ENCODE measurements around the gene HMGXB3. TPM values are rescaled to one million over a fixed set of nuclear protein-coding genes. Genes with fewer than 3 reads are reported as not detected.

Gene HMGXB3
- total RNA-seq, 4 donors from 2014 or later, result 17.4 to 26.5 (median 23.1) TPM

- no peak for DNase-seq (ENCODE audit: extremely low spot score)
- H3K4me1 ChIP-seq, result no peaks in the 10 kb centered on the region
- no peaks in the 10 kb centered on the region for H3K9me3 ChIP-seq
- no peak overlapping the region for H3K27ac ChIP-seq (replicated peaks in 1 of 4)
- H3K27me3 ChIP-seq, result no peaks in the 10 kb centered on the region
- no peak for TF ChIP-seq EP300 (IDR thresholded peaks at IDR 0.05)
- no peak for TF ChIP-seq CTCF (IDR thresholded peaks at IDR 0.05)
- WGBS, result 78% methylated on average over 7 of the region's 14 CpGs
- peaks cover 53 to 72% (median 71%) of the 10 kb centered on the region in 4 donors for H3K36me3 ChIP-seq
- intact Hi-C loops (cut with DNase I), result no loop called here
- no peak overlapping the region for H3K4me3 ChIP-seq
These were observed 53.3 kb downstream of the HMGXB3 start for GRCh38 chr5:150053713-150054392.

GRCh38 chr5:150054569-150054968, 54.0 kb downstream of the HMGXB3 start:
- Histone ChIP-seq H3K27ac (replicated peaks in 1 of 4) (no peak overlapping the region), H3K4me1 (no peaks in the 10 kb centered on the region), H3K4me3 (no peak overlapping the region), H3K9me3 (no peaks in the 10 kb centered on the region), H3K36me3 (peaks cover 46 to 65% (median 64%) of the 10 kb centered on the region in 4 donors), H3K27me3 (no peaks in the 10 kb centered on the region)
- WGBS, result 94% methylated on average over 2 of the region's 2 CpGs
- DNase-seq (ENCODE audit: extremely low spot score), result no peak
- intact Hi-C loops (cut with DNase I), result no loop called here
- no peak for TF ChIP-seq EP300 (IDR thresholded peaks at IDR 0.05)
- TF ChIP-seq POLR2AphosphoS5 (IDR thresholded peaks at IDR 0.05), result no peak
- TF ChIP-seq CTCF (IDR thresholded peaks at IDR 0.05), result no peak
- TF ChIP-seq POLR2A (IDR thresholded peaks at IDR 0.05; ENCODE audit: low read depth), result no peak

GRCh38 chr5:150055326-150056074, 55.0 kb downstream of the HMGXB3 start:
- TF ChIP-seq POLR2AphosphoS5 (IDR thresholded peaks at IDR 0.05) (no peak), CTCF (IDR thresholded peaks at IDR 0.05) (no peak)
- Histone ChIP-seq H3K27ac (replicated peaks in 1 of 4) (no peak overlapping the region), H3K4me3 (no peak overlapping the region), H3K4me1 (no peaks in the 10 kb centered on the region), H3K27me3 (no peaks in the 10 kb centered on the region), H3K36me3 (peaks cover 37 to 56% (median 54%) of the 10 kb centered on the region in 4 donors), H3K9me3 (no peaks in the 10 kb centered on the region)
- intact Hi-C loops (cut with DNase I), result no loop called here
- no peak for DNase-seq (ENCODE audit: extremely low spot score)
- 89% methylated on average over 12 of the region's 14 CpGs for WGBS

GRCh38 chr5:150056075-150056443, 55.5 kb downstream of the HMGXB3 start:
- H3K36me3 ChIP-seq, result peaks cover 31 to 50% (median 49%) of the 10 kb centered on the region in 4 donors
- TF ChIP-seq POLR2A (IDR thresholded peaks at IDR 0.05; ENCODE audit: low read depth) (no peak), POLR2AphosphoS5 (IDR thresholded peaks at IDR 0.05) (no peak), EP300 (IDR thresholded peaks at IDR 0.05) (no peak), CTCF (IDR thresholded peaks at IDR 0.05) (no peak)
- no CpG with 5 or more reads among the region's 9 CpGs for WGBS
- H3K4me3 ChIP-seq, result no peak overlapping the region
- H3K9me3 ChIP-seq, result no peaks in the 10 kb centered on the region
- no peaks in the 10 kb centered on the region for H3K27me3 ChIP-seq
- no peak overlapping the region for H3K27ac ChIP-seq (replicated peaks in 1 of 4)
- DNase-seq (ENCODE audit: extremely low spot score), result no peak
- no peaks in the 10 kb centered on the region for H3K4me1 ChIP-seq
- intact Hi-C loops (cut with DNase I), result no loop called here
